T-helper 9 cell (primary cell): ENCODE data around the gene OTULINL.
A peak's percentile ranks its signal among the peaks of the same experiment; 100 is the strongest.

ENCODE experiments used
- DNase-seq: peaks from one replicate; pipeline ENCODE4 v3.0.0-alpha.2; 2020

OTULINL gene

DNA sequence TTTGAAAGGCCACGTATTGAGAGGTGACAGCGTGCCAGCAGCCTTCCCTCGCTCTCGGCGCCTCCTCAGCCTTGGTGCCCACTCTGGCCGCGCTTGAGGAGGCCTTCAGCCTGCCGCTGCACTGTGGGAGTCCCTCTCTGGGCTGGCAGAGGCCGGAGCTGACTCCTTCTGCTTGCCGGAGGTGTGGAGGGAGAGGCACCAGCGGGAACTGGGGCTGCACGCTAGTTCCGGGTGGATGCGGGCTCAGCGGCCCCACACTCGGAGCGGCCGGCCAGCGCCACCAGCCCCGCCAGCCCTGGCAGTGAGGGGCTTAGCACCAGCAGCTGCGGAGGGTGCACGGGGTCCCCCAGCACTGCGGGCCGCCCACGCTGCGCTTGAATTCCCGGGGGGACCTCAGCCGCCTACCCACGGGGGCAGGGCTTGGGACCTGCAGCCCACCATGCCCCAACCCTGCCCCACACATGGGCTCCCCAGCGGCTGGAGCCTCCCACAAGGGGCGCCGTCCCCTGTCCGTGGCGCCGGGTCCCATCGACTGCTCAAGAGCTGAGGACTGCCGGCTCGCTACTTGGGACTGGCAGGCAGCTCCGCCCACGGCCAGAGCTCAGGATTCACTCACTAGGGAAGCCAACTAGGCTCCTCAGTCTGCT is 4.4 kb upstream of the OTULINL start:
- no peak for DNase-seq

DNA sequence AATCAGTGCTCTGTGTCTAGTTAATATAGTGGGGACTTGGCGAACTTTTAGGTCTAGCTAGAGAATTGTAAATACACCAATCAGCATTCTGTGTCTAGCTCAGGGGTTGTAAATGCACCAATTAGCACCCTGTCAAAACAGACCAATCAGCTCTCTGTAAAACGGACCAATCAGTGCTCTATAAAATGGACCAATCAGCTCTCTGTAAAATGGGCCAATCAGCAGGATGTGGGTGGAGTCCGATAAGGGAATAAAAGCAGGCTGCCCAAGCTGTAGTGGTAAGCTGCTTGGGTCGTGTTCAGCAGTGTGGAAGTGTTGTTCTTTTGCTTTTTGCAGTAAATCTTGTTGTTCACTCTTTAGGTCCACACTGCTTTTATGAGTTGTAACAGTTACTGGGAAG is 3.6 kb upstream of the OTULINL start:
- no peak for DNase-seq

DNA sequence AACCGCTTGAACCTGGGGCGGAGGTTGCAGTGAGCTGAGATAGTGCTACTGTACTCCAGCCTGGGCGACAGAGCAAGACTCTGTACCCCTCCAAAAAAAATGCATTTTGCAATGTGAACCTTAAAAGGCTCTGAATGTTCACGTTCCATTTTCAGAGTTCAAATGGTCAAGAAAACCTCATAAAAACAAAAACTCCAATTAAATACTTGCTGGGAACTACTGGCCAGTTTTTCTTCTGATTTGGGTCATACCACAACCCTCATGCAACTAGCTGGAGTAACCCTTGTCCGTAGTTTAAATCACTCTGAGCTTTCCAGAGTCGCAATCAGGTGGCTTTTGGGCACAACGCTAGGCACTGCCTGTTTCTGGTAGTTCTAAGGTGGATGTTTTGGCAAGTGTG is 2.3 kb upstream of the OTULINL start:
- no peak for DNase-seq

DNA sequence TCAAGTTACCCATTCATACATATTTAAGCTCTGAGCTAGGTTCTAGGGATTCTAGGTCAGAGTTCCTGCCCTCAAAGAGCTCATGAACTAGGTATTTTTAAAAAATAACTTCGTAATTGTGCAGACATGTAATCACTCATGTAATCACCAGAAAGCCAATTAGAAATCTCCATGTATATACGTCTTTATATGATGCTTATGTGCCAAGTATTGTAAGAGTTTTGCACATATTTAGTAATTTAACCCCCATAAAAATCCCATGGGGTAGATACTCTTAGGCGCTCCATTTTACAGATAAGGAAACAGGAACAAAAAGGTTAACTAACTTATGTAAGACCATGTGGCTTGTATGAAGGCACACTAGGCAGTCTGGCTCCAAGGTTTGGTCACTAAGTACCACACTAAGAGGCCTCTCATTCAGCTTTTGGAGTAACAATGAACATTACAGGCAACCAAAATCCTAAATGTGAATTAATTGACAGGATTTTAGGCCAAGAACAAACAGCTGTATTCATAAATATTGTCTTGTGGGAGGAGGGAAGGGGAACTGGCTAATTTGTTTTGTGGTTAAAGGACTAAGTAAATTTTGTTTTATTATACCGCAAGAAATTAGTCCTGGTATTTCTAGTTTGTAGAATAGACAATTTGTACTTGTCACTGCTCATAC is 1.7 kb upstream of the OTULINL start:
- DNase-seq, result no peak

DNA sequence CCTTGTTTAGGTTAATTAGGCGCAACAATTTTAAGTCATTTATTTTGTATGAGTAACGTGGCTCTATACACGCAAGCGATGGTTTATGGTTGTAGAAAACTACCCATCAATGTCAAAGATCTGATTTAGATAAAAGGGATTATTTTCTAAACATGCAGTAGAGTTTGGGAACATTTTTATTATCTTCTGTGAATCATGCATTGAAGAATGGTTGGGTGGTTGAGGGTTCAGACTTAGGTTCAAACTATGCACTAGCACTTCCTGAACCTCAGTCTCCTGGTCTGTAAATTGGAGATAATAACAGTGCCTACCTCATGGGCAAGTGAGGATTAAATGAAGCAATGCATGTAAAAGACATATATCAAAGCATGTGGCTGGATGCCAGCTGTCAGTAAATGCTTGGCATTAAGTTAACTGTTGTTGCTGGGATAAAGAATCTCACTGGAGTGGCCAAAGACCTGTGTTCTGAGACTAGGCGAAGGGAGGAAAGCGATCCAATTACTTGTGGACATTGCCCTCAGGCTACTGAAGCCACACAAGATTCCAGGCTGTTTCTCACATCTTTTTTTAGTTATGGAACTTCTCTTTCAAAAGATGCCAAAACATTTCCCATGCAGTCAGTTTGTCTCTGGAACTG is 1.1 kb upstream of the OTULINL start:
- DNase-seq, result no peak

DNA sequence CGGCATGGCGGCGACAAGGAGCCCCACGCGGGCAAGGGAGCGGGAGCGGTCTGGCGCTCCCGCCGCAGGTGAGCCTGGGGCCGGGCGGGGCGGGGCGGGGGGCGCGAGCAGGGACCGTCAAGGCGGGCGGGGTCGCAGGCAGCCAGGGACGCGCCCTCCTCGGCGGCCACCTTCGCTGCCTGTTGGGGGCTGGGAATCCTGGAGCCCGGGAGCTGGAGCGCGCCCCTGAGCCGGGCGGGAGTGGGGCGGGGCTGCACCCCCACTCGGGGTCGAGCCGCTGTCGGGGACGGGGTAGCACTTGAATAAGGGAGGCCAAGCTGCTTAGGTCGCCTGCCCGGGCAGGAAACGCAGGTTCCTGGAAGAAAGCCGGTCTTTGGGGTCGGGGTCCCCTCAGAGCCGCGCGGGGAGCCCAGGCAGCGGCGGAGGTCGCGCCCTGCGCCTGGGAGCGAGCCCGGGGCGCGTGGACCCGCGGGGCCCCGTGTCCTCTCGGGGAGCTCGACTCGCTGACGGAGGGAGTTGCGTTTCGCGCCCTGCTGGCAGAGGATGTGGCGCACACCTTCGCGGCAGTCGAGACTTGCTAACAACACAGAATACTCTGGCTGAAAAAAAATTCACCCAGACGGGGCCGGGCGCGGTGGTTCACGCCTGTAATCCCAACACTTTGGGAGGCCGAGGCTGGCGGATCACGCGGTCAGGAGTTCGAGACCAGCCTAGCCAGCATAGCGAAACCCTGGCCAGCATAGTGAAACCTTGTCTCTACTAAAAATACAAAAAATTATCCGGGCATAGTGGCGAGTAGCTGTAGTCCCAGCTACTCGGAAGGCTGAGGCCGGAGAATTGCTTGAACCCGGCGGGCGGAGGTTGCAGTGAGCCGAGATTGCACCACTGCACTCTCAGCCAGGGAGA is 552 bp downstream of the OTULINL start:
- DNase-seq, result peak; percentile 70

DNA sequence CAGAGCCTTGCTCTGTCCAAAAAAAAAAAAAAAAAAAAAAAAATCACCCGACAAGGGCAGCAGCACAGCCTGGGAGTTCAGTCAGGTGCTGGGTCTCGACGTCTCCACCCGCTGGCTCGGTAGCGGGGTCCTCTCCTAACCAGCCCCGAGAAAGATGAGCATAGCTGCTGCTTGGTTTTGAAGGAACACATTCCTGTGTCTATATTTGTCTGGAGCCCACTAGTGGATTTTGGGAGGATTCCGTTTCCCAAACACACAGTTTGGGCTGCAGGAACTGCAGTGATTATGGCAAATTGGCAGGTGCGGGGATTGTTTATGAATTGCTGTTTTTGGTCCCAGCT is 1.2 kb downstream of the OTULINL start:
- no peak for DNase-seq

DNA sequence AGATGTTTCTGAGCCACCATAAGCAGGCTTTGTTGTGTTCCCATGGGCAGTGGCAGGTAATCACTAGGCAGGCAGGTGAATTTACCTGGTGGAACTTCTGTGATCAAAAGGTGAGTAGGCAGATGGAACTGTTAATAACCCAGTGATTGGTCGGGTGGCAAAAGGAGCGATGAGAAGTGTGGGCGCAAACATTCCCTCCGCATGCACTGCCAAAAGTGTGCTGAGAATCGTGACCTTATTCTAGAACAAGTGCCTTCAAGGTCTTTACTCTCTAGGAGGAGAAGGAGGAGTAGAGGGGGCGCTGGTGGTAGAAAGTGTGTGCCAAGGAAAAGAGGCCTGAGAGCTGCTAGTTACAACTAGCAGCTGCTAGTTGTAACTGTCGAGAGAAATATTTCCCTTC is 3.3 kb downstream of the OTULINL start:
- DNase-seq, result no peak

DNA sequence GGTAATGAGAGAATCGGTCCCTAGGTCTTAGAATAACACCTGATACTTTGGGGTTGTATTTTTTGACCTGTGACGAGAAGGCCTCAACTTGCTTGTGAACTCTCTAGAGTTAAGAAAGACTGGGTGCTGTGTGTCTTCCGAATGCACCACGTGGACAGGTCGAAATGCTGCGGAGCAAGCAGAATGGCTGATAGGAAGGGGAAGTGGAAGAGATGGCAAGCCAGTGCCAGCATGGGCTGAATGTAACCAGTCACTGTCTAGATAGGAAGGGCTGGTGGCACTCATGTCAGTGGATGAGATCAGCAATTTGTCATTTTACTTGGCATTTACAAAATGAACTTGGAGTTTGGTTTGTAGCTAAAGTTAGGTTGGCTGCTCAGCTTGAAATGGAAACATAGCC is 5.6 kb downstream of the OTULINL start:
- DNase-seq, result no peak

DNA sequence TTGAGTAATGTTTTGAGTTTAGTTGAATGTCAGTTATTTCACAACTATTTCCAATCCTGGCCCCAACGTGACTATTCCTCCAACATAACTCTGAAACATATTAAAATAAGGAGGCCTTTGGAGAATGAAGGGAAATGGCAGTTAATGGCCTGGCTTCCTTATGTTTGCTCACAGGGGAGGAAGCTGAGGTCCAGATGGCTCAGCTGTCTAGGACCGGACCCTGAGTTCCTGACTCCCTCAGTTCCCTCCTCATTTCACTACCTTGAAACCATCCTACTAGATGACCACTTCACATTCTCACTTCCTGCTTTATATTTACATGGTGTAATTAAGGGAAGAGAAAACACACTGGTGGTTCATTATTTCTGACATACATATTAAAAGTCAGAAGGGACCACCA is 6.6 kb downstream of the OTULINL start:
- DNase-seq, result no peak

DNA sequence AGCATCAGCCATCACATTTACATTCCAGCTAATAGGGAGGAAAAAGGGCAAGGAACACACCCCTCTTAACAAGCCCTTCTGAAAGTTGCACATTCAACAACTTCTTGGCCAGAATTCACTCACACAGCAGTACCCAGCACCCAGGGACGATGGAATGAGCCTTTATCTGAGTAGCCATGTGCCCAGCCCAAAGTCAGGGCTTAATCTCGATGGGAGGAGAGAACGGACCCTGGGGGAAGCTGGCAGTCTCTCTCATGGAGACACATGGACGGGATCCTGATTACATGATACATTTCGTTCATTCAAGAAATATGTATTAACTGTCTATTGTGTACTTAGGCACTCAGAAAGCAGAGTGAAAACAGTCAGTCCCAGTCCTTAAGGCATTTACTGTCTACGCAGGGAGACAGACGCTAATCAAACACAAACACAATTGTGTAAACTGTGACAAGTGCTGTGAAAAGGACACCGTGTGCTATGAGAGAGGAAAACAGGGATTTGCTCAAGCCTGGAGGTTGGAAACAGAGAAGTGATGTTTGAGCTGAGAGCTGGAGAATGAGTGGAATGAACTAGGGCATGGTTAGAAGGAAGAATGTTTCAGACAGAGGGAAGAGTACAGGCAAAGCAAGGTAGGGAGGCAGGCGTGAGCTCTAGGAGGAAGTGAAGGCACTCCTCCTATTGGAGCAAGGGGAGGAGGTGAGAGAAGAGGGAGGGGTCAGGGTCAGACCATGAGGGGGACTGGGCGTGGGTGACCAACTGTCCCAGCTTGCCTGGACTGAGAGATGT is 7.4 kb downstream of the OTULINL start:
- no peak for DNase-seq

DNA sequence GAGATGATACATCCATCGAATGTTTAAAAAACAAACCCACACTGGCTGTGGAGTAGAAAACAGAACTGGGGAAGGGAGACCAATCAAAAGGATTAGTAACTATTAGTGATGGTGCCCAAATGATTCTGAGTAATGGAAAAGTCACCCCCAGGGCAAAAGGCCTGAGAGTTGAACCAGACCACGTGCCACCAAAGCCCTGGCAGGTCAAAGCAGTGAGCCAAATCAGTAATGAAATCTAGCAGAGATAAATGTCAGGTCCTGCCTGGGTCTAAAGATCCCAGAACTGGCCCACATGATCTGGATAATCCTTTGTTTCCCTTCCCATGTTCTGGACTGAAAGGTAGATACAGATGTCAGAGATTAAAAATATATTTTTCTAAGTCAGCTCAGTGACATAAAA is 9.4 kb downstream of the OTULINL start:
- DNase-seq, result no peak

DNA sequence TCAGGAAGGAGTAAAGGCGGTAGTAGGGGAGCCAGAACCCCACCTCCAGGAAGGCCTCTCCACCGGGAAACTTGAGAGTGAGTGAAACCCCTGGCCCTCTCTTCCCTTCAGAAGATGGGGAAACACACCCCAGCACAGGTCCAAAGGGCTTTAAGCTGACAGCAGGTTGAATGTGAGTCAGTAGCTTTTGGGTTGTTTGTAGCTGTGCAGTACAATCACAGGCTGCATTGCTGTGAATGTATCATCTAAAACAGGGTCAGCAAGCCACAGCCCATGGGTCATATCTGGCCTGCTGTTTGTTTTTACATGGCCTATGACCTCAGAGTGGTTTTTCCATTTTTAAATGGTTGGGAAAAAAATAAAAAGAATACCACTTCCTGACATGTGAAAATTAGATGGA is 10.0 kb downstream of the OTULINL start:
- no peak for DNase-seq

DNA sequence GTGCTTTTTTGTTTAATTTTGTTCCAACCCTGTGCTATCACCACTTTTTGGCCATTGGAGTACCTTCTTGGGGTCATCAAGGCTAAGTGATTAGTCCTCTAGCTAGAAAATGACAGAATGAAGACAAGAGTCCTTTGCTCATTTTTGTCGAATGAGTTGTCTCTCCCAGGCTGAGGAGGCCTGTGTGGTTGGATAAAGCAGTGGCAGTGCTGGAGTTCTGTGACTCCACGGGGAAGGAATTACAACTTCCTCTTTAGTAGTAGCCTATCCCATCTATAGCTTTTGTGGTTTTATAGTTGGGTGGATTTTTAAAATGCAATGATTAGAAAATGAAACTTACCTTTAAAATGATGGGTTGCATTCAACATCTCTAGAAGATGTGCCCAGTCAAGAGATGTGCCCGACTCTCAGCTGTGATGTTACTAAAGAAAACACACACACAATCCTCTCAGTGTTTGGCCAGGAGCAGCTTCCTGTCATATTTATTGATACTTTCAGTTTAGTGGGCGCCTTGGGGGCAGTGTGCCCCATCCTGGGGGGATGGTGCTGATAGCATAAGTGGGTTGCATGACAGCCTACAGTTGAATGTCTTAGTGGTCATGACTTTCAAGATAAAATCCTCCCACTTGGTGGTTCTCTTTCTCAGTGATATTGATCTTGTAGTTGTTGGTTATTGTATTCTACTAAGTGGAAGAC is 11.9 kb downstream of the OTULINL start:
- DNase-seq, result no peak

DNA sequence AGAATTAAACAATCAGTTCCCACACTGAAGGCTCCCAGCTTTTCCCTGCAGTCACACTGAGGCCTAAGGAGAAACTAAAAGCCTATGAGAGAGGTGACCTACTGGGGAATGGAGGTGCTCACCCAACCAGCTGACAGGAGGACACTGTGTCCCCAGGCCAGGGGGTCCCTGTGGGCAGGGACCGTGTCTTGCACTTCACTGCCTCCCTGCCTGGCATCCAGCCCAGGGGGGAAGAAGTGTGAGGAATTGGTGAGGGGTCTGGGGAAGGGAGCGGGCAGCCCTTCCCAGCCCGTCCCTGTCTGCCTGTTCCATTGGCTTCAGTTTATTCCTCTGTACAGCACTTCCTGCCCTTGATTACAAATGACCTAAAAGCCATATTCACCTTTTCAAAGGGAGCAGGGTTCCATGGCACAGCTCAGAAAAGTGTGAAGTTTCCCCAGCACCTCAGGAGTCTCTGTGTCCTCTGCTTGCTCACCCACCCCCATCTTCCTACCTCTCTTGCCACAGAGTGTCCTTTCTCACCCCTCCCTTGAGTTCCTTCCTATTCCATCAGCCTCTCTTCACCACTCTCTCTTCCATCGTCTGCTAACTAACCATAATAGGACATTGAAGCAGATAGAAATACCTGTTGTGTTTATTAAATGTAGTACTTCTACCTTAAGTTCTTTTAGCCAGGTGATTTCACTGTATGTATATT is 12.9 kb downstream of the OTULINL start:
- DNase-seq, result no peak

DNA sequence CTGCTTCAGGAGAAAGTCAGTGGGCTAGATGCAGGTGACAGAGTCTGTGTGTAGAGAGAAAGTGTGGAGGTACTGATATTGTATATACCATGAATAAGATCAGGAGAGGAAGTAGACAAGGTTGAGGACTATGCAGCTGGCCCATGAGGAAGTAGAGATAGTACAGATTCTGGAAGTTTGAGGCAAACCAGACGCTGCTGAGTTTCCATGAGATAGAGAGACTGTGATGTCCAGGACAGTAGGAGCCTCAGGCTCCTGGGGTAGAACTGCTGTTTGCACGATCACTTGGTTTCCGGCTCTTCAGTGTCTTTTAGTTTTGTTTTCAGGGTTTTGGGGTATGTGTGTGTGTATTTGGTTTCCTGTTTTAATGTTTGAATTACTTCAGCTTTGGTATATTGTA is 13.6 kb downstream of the OTULINL start:
- no peak for DNase-seq

DNA sequence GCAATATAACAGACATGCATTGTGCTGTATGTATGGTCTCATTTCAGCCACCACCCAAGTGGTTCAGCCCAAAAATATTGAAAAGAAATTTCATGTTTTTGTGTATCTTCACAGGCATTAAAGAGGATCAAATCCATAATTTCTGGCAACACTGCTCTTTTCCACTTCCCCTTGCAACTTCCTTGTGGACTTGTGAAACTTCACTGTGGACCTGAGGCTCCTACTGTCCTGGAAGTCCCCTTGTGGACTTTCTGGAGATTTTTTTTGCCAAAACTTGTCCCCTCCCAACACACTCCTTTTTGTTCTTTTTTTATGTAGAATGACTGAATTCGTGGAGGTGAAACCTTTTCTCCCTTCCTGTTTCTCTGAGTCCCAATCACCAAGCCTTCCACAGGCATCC is 14.3 kb downstream of the OTULINL start:
- DNase-seq, result no peak

DNA sequence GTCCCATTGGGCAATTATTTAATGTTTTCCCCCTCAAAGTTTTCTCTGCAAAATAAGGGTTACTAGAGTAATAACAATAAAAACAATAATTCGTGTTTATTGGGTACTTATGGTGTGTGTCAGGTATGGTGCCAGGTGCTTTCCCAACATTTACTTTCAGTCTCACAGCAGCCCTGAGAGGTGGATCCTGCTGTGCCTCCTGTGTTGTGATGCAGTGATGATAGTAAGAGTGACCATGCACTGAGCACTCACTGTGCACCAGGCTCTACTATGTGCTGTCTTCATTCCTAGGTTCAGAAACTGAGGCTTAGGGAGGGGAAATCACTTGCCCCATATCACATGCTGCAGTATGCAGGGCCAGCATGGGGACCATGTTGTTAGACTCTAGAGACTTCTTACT is 15.5 kb downstream of the OTULINL start:
- DNase-seq, result no peak

DNA sequence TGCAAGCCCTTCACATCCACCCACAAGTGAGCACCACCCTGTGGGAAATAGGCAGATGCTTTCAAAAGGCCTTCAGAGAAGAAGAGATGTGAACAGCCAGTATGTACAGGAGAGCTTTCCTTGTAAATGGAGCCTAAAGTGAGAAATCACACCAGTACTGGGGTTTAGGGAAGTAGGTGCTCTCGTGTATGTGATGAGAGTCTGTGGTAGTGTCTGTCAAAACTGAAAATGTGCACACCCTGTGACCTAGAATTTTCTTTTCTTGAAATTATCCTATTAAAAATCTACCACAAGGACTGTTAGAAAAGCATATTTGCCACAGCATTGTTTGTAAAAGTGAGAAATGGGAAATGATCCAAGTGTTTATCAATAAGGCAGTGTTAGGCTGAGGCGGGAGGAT is 16.6 kb downstream of the OTULINL start:
- no peak for DNase-seq

DNA sequence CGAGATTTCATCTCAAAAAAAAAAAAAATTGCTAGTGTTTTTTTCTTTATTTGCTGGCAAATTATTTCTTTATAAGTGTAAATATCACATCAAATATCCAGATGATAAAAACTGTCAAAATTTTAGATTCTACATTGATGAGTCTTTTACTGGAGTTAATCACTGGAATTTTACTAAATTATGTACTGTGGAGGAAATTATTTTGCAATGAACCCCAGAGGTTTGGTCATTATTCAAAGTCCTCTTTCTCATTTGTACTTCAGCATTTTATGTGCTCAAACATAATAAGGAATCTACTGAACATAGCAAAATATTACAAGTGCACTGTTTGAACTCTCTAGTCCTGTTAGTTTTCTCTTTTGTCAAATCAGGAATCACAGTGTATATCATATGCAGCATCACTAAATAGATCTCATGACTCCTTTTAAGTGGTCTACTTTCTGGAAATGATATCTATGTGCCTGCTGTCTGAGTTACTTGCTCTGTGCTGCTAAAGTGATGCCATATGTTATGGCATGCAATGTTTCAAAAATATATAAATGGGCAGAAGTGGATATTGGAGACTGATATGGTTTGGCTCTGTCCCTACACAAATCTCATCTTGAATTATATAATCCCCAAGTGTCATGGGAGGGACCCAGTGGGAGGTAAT is 18.0 kb downstream of the OTULINL start:
- no peak for DNase-seq

DNA sequence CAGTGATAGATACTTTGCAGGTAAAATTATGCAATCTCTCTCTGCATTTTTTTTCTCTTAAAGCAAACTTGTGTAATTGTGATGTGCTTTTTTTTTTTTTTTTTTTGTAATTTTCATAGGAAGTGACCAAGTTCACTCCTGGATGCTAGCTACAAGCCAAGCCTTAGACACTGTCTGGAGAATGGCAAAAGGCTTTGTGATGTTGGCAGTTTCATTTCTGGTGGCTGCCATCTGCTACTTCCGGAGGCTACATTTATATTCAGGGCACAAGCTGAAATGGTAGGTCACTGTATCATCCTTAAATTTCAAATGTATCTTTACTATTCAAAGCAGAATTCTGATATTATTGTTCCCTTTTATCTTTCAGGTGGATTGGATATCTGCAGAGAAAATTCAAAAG is 19.3 kb downstream of the OTULINL start:
- no peak for DNase-seq
